ENCODE results near the gene FAT4.
A peak's percentile ranks its signal among the peaks of the same experiment; 100 is the strongest.

Gene FAT4

DNA sequence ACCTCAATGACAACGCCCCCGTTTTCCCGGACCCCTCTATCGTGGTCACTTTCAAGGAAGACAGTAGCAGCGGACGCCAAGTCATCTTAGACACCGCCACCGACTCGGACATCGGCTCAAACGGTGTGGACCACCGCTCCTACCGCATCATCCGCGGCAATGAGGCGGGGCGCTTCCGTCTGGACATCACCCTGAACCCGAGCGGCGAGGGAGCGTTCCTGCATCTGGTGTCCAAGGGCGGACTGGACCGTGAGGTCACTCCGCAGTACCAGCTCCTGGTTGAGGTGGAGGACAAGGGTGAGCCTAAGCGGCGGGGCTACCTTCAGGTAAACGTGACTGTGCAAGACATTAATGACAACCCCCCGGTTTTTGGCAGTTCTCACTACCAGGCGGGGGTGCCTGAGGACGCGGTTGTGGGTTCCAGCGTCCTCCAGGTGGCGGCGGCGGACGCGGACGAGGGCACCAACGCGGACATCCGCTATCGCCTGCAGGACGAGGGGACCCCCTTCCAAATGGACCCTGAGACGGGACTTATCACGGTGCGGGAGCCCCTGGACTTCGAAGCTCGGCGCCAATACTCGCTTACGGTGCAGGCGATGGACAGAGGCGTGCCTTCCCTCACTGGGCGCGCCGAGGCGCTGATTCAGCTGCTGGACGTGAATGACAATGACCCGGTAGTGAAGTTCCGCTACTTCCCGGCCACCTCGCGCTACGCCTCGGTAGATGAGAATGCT, 2.2 kb downstream of the FAT4 start:
- DNase-seq (ENCODE audit: low spot score): peak; percentile 42

GRCh38 chr4:125317525-125317877, 2.7 kb downstream of the FAT4 start:
- DNase-seq (ENCODE audit: low spot score): peak; percentile 46

- no peak for DNase-seq (ENCODE audit: low spot score)
Observed at GRCh38 chr4:125319311-125319710, 4.6 kb downstream of the FAT4 start.

- DNase-seq (ENCODE audit: low spot score): no peak
Observed at GRCh38 chr4:125321709-125322365, 7.1 kb downstream of the FAT4 start.

- DNase-seq (ENCODE audit: low spot score): no peak
Observed at GRCh38 chr4:125322366-125322730, 7.6 kb downstream of the FAT4 start.

DNA sequence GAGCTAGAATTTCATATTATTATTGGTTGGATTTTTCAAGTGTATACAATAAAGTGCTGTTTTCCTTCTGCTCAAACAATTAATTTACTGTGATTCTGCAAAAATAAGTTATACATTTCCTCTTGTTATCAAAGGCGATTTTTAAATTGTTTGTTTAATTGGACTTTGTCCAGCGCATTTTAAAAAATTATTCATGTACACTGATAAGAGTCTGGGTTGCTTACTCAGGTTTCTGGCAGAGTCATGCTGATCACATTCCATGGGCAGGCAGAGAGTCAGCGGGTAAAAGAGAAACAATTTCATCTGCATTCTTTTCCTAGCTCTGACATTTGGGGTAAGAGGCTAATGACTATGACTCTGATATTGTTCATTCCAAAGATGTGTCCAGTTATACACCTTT, 8.9 kb downstream of the FAT4 start:
- no peak for DNase-seq (ENCODE audit: low spot score)

DNA sequence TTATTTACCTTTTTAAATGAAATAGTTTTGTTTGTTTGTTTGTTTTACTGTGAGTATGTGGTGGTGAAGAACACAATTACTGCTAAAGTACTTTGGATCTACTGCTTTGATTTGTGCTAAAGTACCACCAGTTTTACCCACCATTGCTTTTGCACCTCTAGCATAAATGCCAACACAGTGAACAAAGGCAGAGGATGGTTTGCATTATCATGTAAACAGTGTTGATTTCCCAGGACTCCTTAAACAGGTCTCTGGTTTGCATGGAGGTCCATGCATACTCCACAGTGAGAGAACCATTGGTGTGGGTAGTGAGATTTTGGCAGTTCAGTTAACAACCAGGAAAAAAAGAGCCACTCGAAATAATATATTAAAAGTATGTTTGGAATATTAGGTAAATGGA, 11.0 kb downstream of the FAT4 start:
- no peak for DNase-seq (ENCODE audit: low spot score)

GRCh38 chr4:125331116-125331515, 16.4 kb downstream of the FAT4 start:
- DNase-seq (ENCODE audit: low spot score): no peak

GRCh38 chr4:125334926-125335325, 20.2 kb downstream of the FAT4 start:
- no peak for DNase-seq (ENCODE audit: low spot score)

DNA sequence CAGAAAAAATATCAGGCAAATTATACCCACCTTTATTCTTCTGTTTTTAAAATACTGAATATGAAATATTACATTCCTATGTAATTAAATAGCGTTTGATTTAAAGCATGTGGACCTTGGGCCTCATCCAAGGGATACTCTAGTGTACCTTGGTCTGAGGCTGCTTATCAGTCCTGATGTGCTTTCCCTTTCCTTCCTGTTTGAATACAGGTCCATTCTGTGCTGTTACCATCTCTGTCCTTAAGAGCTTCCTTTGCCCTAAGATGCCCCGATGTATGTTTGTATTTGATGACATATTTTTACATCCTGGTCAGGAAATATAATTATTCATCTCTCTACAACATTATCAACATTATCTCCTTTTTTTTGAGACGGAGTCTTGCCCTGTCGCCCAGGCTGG, 24.1 kb downstream of the FAT4 start:
- DNase-seq (ENCODE audit: low spot score): no peak

DNA sequence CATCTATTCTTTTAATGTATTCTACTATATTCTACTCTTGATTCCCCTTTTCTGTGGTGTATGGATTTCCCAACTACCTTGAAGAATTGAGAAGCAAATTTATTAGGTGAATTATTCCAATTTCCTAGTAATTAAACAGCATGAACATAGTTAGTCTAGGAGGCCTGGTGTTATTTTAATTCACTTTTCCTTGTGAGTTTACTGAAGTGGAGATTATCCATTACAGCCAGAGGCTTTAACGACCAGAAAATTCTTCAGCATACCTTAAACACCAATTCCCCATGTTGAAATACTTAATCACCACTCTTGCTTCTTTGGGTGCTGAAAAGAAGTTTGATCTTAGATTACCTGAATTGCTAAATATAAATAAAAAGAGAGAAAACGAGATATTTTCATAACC, 29.4 kb downstream of the FAT4 start:
- no peak for DNase-seq (ENCODE audit: low spot score)

DNA sequence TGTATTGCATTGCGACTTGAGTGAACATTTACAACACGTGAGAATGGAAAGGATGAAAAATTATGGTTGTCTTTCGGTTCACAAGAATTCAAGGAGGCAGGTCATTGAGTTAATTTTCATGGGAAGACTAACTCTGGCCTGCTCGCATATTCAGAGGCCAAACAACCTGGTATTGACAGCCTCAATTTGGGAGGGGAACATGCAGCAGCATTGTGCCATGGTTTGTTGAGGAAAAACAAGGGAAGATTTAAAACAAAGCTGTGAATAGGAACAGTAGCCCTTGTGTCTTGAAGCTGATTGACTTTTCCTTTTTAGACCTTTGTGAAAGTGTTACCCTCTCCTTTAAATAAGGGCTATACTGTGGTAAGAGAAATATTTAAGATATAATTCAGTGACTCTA, 31.9 kb downstream of the FAT4 start:
- DNase-seq (ENCODE audit: low spot score): no peak

- no peak for DNase-seq (ENCODE audit: low spot score)
Observed at GRCh38 chr4:125350470-125351135, 35.8 kb downstream of the FAT4 start.

GRCh38 chr4:125352521-125352920, 37.8 kb downstream of the FAT4 start:
- DNase-seq (ENCODE audit: low spot score): no peak

DNA sequence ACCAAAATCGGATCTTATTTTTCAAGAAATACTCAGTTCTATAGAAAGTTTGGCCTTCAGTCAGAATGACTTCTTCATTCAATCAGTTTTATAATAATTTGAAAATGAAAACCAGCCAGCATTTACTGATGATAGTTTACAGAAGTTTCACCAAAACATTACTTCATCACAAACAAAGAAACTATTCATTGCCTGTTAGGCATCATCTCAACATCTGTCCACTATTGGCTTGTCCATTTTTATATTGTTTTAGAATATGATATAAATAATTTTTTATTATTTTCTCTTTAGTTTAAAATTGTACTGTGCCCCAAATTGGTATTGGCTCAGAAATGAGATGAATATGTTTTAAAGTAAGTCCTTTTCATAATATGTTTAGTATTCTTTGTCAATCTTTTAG, 38.4 kb downstream of the FAT4 start:
- DNase-seq (ENCODE audit: low spot score): no peak

DNA sequence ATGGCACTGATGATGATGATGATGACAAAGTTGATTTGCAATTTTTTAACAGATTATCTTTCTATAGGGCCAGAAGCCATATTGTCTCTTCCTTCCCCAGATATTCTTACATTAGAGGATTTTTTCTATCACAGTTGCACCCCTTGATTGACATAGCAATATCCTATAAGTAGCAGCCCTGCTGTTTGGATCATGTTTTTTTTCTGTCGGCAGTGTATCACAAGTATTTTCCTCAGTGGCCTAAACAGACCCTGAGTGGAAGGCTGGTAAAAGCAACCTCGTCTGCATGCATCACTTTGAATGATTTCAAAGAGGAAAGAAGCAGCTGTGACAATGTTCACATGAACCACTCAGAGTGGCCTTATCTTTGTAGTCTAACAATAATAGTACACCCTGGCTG, 41.0 kb downstream of the FAT4 start:
- DNase-seq (ENCODE audit: low spot score): no peak

GRCh38 chr4:125357675-125358074, 42.9 kb downstream of the FAT4 start:
- no peak for DNase-seq (ENCODE audit: low spot score)

DNA sequence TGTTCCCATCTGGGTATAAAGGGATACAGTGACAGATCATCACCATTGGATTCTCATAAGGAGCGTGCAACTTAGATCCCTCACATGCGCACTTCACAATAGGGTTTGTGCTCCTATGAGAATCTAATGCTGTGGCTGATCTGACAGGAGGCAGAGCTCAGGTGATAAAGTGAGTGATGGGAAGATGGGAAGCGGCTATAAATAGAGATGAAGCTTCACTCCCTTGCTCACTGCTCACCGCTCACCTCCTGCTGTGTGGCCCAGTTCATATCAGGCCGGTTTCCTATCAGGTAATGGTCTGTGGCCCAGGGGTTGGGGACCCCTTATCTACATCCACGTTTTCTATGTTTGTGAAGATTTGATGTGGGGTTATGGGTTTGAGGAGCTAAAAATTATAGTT, 43.7 kb downstream of the FAT4 start:
- DNase-seq (ENCODE audit: low spot score): no peak

GRCh38 chr4:125359363-125359762, 44.6 kb downstream of the FAT4 start:
- no peak for DNase-seq (ENCODE audit: low spot score)

DNA sequence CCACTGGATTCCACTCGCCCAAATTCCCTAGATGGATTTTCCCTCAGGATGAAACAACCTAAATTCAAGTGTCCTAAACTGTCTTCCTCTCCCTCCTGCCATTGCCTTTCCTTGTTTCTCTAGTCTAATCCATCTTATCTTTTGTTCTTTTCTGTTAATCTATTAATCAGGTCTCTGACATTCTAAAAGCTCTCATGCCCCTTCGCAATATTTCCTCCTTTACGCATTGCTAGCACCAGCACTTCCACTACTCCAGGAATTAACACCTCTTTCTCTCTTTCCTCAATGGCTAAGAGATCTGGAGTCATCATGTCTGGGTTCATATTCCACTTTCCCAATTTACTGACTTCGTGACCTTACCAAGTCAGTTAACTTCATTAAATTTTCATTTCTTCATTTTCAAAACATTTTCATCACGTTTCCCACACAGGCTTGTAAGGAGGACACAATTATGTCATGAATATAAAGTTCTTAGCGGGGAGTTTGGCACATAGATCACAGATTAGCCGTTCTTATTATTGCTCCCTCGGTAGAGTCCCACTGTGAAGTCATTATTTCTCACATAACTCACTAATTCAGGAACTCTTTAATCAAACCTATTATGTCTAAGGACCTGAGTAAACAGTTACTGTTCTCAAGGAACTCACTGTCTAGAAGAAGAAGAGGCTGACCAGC, 45.3 kb downstream of the FAT4 start:
- no peak for DNase-seq (ENCODE audit: low spot score)

DNA sequence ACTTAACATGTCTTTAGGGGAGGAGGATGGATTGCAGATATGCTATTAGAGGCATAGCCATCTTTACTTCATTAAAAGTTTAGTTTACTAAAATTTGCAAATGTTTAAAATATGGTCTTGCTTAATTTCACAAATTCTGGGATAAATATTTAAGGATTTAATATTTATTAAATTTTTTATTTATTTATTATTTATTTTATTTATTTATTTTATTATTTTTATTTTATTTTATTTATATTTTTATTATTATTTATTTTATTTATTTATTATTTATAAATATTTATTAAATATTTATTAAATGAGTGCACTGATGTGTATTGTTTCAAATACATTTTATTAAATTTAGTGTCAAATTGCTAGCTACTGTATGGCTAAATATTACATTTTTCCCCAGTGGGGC, 46.0 kb downstream of the FAT4 start:
- no peak for DNase-seq (ENCODE audit: low spot score)
